Stimulated activated CD8-positive, alpha-beta memory T cell treated with anti-CD3 and anti-CD28 coated beads, Interleukin-2, amount 100 ng/mL, for 1 hour (primary cell): ENCODE measurements around the gene AFMID.

Source experiments
- DNase-seq, 2 donors: peaks; one replicate each; pipeline ENCODE4 v3.0.0-alpha.2; 2020; ENCODE audit warnings: low read depth in 2 of 2

Gene AFMID

DNA sequence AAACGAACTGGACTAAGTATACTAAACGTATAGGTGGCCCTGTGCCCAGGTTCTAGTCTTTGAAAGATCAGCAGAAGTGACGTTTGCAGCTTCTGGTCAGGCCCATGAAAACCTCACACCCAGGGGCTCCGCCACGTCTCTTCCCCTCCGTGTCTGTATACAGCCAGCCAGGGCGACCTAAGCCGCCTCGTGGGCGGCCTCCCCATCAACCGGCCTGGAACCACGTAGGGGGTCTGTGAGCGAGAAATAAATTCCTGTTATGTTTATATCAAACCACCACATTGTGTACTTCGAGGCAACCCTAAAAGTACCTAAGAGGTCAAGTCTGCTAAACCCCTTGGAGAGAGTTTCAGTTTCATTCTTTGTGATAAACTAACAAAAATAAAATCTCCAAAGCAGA is 7.1 kb upstream of the AFMID start:
- DNase-seq, result no peak

DNA sequence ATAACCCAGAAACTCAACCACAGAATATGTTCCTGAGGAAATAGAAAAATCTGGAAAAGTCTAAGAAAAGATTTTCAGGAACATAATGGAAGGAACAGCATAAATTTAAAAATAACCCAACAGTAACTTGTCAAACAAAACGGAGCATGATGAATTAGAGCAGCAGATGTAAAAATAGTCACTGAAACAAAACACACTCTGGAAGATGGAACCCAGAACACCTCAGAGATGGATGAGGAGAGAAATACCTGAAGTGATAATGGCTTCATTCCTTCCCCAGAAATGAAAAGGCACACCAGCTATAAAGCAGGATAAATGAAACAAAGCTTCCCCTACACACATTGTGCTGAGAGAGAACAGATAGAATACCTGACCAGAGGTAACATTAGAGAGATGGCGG is 6.7 kb upstream of the AFMID start:
- DNase-seq, result no peak

DNA sequence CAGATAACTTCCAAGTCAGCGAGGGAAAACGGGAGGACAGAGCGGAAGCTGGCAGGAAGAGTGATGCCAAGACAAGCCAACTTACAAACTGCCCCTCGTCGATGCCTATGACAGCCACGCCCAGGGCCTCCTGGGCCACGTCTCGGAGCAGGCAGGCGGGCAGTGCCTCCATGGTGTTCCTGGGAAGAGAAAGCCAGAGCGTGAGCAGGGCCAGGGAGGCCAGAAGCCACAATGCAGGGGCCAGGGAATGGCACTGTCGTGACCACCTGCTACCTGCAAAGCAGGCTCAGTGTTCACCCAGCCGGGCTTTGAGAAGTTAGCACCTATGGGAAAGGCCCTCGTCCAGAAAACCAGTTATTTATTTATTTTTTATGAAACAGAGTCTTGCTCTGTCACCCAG is 4.7 kb upstream of the AFMID start:
- no peak for DNase-seq

DNA sequence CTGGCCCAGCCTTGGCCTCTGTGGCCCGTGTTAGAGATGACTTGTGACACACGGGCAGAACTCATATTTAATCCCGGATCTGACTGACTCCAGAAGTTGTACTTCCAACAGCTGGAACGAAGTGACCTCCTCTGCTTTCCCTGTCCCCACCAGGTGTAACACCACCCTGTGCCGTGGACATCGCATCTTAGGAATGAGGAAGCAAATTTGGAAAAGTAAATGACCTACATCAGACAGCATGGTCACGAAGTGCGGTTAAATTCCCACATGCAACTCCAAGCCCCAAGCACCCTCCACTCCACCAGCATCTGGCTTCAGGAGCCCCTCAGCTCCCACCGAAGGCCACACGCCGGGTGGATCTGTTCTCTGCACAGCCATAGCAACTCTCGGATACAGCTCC is 3.2 kb upstream of the AFMID start:
- DNase-seq, result no peak

DNA sequence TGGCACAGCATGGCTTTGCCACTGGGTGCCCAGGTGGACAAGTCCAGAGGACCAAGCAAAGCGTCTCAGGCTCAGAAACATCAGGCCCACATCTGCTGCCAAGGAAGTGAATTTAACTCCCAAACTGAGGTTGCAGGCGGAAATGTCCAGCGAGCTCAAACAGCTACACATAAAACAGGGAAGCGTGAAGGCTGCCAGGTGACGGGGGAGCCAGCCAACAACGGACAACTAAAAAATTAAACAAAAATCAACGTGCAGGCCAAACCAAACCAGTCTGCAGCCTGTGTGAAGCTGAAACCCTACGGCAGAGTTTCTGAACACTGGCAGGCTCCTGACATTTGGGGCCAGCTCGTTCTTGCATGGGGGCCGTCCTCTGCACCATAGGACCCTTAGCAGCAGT is 2.8 kb upstream of the AFMID start:
- DNase-seq, result no peak

GRCh38 chr17:78184868-78185267 is 2.3 kb upstream of the AFMID start:
- DNase-seq, result no peak

DNA sequence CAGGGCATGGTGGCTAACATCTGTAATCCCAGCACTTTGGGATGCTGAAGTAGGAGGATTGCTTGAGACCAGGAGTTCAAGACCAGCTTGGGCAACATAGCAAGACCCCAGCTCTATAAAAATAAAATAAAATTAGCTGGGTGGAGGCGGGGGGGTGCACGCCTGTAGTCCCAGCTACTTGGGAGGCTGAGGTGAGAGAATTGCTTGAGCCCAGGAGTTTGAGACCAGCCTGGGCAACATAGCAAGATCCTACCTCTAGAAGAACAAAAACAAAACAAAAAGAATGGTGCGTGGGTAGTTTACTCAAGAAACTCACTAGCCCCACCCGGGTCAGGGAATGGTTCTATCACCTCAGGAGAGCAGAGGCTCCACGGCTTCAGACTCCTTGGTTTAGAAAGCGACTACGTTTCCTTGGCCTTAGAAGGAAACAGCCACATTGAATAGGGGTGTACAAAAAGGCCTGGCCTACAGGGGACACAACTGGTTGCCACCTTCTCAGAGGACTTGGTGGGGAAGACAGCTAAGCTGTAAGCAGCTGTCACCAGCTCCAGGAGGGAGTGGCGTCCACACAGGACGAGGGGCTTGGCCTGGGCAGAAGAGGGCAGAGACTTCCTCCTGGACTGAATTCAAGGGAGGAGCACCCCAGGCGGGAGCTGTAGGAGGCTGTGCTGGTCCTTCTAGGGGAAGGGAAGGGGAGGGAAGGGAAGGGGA is 1.0 kb upstream of the AFMID start:
- no peak for DNase-seq

- DNase-seq, result no peak
Observed at GRCh38 chr17:78196716-78197115, 9.6 kb downstream of the AFMID start.

- DNase-seq, result no peak
Observed at GRCh38 chr17:78197147-78197832, 10.1 kb downstream of the AFMID start.

DNA sequence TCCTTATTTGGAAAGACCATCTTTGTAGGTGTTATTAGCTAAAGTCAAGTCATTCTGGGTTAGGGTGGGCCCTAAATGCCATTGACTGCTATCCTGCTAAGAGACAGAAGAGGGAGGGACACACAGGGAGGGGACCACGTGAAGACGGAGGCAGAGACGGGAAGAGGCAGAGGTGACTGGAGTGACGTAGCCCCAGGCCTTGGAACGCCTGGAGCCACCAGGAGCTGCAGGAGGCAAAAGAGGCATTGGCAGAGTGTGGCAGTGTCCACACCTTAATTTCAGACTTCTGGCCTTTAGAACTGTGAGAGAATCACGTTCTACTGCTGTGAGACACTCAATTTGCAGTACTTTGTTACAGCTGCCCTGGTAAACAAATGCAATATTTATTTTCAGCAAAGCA is 13.3 kb downstream of the AFMID start:
- DNase-seq, result no peak

- no peak for DNase-seq
Observed at GRCh38 chr17:78202666-78203065, 15.5 kb downstream of the AFMID start.

DNA sequence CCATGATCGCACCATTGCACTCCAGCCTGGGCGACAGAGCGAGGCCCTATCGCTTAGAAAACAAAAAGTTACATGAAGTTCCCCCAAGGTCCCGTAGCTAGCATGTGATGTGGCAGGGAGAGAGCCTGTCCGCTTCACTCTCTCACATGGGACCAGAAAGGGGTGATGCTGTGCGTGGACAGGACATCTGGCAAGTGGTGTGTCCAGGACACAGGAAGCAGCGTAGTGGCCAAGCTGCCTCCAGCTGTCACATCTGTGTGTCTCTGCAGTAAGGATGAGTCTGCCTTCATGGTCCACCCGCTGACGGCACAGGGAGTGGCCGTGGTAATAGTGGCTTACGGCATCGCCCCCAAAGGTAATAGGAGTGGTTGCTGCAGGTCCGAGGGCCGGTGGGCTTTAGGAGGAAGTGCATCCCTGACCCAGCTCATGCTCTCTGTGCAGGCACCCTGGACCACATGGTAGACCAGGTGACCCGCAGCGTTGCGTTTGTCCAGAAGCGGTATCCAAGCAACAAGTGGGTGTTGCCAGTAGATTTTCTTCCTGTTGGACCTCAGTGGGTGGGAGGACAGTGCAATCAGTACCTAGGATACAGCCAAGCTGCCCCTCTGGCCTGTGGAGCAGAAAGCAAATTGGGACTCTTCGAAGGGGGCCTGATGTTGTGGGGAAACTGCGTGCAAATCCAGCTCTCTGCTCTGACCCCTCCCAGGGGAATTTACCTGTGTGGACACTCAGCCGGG is 17.4 kb downstream of the AFMID start:
- no peak for DNase-seq

DNA sequence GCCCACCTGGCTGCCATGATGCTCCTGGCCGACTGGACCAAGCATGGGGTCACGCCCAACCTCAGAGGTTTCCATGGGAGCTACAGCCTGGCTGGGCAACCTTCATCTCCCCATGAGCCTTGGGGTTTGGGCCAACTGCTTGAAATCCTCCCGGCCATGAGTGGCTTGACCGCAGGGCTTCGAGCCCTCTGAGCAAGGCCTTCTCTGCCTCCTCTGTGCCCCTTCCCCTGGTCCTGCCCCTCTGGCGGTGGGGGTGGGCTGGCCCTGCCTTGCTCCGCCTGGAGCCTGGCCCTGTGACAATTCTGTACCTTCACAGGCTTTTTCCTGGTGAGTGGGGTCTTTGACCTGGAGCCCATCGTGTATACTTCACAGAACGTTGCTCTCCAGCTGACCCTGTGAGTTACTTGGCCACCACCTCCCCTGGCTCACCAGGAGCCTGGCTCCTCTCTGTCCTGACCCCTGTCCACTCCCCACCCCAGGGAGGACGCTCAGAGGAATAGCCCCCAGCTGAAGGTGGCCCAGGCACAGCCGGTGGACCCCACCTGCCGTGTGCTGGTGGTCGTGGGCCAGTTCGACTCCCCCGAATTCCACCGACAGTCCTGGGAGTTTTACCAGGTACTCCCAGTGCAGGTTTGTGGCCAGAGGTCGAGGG is 18.1 kb downstream of the AFMID start:
- DNase-seq, result no peak

DNA sequence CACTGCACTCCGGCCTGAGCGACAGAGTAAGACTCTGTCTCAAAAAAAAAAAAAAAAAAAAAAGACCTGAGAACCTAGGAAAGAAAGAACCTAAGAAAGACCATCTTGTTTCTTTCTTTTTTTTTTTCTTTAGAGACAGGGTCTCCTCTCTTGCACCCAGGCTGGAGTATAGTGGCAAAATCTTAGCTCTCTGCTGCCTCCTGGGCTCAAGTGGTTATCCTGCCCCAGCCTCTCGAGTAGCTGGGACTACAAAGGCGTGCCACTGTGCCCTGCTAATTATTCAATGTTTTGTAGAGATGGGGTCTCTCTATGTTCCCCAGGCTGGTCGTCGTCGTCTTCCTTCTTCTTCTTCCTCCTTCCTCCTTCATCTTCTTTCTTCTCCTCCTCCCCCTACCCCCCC is 19.1 kb downstream of the AFMID start:
- DNase-seq, result no peak

- no peak for DNase-seq
Observed at GRCh38 chr17:78208486-78208885, 21.3 kb downstream of the AFMID start.

DNA sequence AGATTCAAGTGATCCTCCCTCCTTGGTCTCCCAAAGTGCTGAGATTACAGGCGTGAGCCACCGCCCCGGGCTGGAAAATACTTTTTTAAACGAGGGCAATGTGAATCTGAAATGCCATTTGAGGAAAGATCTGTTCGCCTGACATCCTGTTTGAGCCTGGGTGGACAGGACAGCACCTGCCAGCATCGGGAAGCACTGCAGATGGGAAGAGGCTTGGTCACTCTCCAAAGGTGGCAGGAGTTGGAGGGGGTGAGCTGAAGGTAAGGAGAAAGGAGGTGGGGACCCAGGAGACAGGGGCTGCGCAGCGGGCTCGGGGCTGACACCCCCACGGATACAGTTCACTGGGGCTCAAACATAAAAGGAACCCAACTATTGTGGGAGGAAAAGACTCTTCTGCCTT is 22.9 kb downstream of the AFMID start:
- no peak for DNase-seq

DNA sequence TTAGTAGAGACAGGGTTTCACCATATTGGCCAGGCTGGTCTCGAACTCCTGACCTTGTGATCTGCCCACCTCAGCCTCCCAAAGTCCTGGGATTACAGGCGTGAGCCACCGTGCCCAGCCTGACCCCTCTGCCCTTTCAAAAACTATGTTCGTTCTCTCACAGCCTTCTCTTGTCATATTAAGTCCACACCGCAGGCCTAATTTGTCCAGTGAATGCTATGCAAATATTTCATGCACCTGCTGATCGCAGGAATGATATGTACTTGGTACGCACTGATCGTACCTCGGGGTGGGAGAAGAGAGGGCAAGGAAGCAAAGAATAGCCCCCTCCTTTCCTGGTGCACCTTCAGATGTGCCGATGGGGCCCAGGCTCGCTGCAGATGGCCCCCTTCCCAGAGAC is 23.9 kb downstream of the AFMID start:
- DNase-seq, result no peak

DNA sequence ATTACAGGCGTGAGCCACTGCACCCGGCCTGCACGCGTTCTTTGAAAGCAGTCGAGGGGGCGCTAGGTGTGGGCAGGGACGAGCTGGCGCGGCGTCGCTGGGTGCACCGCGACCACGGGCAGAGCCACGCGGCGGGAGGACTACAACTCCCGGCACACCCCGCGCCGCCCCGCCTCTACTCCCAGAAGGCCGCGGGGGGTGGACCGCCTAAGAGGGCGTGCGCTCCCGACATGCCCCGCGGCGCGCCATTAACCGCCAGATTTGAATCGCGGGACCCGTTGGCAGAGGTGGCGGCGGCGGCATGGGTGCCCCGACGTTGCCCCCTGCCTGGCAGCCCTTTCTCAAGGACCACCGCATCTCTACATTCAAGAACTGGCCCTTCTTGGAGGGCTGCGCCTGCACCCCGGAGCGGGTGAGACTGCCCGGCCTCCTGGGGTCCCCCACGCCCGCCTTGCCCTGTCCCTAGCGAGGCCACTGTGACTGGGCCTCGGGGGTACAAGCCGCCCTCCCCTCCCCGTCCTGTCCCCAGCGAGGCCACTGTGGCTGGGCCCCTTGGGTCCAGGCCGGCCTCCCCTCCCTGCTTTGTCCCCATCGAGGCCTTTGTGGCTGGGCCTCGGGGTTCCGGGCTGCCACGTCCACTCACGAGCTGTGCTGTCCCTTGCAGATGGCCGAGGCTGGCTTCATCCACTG is 27.0 kb downstream of the AFMID start, which contains the start of gene BIRC5:
Gene BIRC5 (plus strand): TSS at position 238 of the 690 bp plus-strand sequence. CDS start 64 bp downstream, at position 302.
- DNase-seq, result peak; percentile 73 to 83

GRCh38 chr17:78214706-78215061 is 27.5 kb downstream of the AFMID start:
- no peak for DNase-seq

DNA sequence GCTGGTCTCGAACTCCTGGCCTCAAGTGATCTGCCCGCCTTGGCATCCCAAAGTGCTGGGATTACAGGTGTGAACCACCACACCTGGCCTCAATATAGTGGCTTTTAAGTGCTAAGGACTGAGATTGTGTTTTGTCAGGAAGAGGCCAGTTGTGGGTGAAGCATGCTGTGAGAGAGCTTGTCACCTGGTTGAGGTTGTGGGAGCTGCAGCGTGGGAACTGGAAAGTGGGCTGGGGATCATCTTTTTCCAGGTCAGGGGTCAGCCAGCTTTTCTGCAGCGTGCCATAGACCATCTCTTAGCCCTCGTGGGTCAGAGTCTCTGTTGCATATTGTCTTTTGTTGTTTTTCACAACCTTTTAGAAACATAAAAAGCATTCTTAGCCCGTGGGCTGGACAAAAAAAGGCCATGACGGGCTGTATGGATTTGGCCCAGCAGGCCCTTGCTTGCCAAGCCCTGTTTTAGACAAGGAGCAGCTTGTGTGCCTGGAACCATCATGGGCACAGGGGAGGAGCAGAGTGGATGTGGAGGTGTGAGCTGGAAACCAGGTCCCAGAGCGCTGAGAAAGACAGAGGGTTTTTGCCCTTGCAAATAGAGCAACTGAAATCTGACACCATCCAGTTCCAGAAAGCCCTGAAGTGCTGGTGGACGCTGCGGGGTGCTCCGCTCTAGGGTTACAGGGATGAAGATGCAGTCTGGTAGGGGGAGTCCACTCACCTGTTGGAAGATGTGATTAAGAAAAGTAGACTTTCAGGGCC is 32.4 kb downstream of the AFMID start:
- no peak for DNase-seq

DNA sequence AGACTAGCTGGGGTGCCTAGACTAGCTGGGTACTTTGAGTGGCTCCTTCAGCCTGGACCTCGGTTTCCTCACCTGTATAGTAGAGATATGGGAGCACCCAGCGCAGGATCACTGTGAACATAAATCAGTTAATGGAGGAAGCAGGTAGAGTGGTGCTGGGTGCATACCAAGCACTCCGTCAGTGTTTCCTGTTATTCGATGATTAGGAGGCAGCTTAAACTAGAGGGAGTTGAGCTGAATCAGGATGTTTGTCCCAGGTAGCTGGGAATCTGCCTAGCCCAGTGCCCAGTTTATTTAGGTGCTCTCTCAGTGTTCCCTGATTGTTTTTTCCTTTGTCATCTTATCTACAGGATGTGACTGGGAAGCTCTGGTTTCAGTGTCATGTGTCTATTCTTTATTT is 35.9 kb downstream of the AFMID start:
- no peak for DNase-seq
